Chondrocyte (in vitro differentiated cells): ENCODE measurements around the gene KMT2E. TPM values are rescaled to one million over a fixed set of nuclear protein-coding genes. Genes with fewer than 3 reads are reported as not detected.
A peak's percentile ranks its signal among the peaks of the same experiment; 100 is the strongest.

Experiments used
- DNase-seq: peaks from one replicate; pipeline ENCODE4 v3.0.0; 2021; ENCODE audit warnings: mixed read lengths, low spot score
- H3K27ac Mint-ChIP-seq: one replicate; pipeline ENCODE4 v1.8.0; 2021; ENCODE audit warnings: mild to moderate bottlenecking, moderate library complexity, mixed read lengths; ENCODE audit not compliant: unreplicated experiment
- H3K27me3 Mint-ChIP-seq: 2 replicates; pipeline ENCODE4 v1.8.0; 2021; ENCODE audit warnings: low read depth, mixed read lengths
- H3K36me3 Mint-ChIP-seq: 2 replicates; pipeline ENCODE4 v1.8.0; 2021; ENCODE audit warnings: low read depth, mixed read lengths
- H3K4me1 Mint-ChIP-seq: 2 replicates; pipeline ENCODE4 v1.8.0; 2021; ENCODE audit warnings: low read depth, mild to moderate bottlenecking, mixed read lengths
- H3K4me3 Mint-ChIP-seq: one replicate; pipeline ENCODE4 v1.8.0; 2021; ENCODE audit warnings: mild to moderate bottlenecking, moderate library complexity, mixed read lengths; ENCODE audit not compliant: unreplicated experiment
- H3K9me3 Mint-ChIP-seq: 2 replicates; pipeline ENCODE4 v1.8.0; 2021; ENCODE audit warnings: low read depth, mixed read lengths
- CTCF ChIP-seq: fragments of 200-600 bp; sonication (generic); IDR thresholded peaks from 2 replicates; pipeline ENCODE4 v1.5.0; 2021; ENCODE audit warnings: antibody characterized with exemption, mild to moderate bottlenecking, moderate library complexity
- total RNA-seq: library from RNA; stranded (reverse); gene quantifications from 3 replicates; pipeline ENCODE4 v1.2.1, GENCODE V29; 2021

Gene KMT2E
- total RNA-seq, 1 donor from 2014 or later, result 63.1 TPM

DNA sequence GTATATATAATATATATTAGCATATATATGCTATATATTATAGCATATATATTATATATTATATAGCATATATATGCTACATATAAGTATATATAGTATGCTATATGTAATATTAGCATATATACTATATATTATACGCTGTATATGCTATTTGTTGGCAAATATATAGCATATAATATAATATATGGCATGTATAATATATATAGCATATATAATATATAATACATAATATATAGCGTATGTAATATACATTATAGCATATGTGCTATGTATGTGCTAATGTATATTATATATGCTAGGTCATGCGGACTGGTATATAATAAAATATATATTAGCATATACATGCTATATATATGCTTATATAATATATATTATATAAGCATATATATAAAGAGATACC is 72.8 kb downstream of the KMT2E start:
- no peaks in the 10 kb centered on the region for H3K9me3 Mint-ChIP-seq

DNA sequence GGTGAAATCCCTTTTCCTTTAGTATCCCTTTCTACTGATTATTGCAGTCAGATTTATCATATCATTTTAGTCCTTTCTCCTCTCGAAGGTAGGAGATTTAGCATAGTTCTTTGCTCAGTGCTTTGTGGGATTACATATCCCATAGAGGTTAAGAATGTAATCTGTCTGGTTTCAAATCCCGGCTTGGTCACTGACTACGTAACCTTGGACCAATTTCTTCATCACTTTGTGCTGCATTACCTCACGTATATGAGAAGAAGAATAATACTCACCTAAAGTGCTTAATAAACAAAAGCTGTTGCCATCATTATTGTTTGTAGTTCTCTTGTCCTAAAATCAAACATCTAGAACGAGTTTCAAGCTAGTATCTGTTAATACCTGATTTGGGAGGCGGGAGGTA is 74.0 kb downstream of the KMT2E start:
- Mint-ChIP-seq H3K36me3 (peaks cover 17% of the 10 kb centered on the region), H3K27ac (no peak overlapping the region), H3K4me3 (no peak overlapping the region), H3K4me1 (peaks cover 6% of the 10 kb centered on the region), H3K9me3 (no peaks in the 10 kb centered on the region), H3K27me3 (no peaks in the 10 kb centered on the region)
- no peak for TF ChIP-seq CTCF
- DNase-seq, result no peak

More for the DNA sequence above, 72.8 kb downstream of the KMT2E start:
- peaks cover 19% of the 10 kb centered on the region for H3K36me3 Mint-ChIP-seq
- no peak for DNase-seq
- no peak for TF ChIP-seq CTCF
- no peaks in the 10 kb centered on the region for H3K27me3 Mint-ChIP-seq
- H3K4me1 Mint-ChIP-seq, result peaks cover 6% of the 10 kb centered on the region
- H3K4me3 Mint-ChIP-seq, result no peak overlapping the region
- no peak overlapping the region for H3K27ac Mint-ChIP-seq

GRCh38 chr7:105088456-105088855 is 74.5 kb downstream of the KMT2E start:
- H3K4me3 Mint-ChIP-seq, result no peak overlapping the region
- DNase-seq, result no peak
- no peaks in the 10 kb centered on the region for H3K27me3 Mint-ChIP-seq
- no peak overlapping the region for H3K27ac Mint-ChIP-seq
- H3K4me1 Mint-ChIP-seq, result peaks cover 6% of the 10 kb centered on the region
- H3K36me3 Mint-ChIP-seq, result peaks cover 15% of the 10 kb centered on the region
- no peaks in the 10 kb centered on the region for H3K9me3 Mint-ChIP-seq
- no peak for TF ChIP-seq CTCF

GRCh38 chr7:105094966-105095365 is 81.0 kb downstream of the KMT2E start:
- H3K36me3 Mint-ChIP-seq, result peaks cover 12% of the 10 kb centered on the region
- no peaks in the 10 kb centered on the region for H3K9me3 Mint-ChIP-seq
- no peak for DNase-seq
- peaks cover 28% of the 10 kb centered on the region for H3K4me1 Mint-ChIP-seq
- no peak overlapping the region for H3K4me3 Mint-ChIP-seq
- no peaks in the 10 kb centered on the region for H3K27me3 Mint-ChIP-seq
- TF ChIP-seq CTCF, result no peak
- H3K27ac Mint-ChIP-seq, result peak overlapping the region; percentile 3

DNA sequence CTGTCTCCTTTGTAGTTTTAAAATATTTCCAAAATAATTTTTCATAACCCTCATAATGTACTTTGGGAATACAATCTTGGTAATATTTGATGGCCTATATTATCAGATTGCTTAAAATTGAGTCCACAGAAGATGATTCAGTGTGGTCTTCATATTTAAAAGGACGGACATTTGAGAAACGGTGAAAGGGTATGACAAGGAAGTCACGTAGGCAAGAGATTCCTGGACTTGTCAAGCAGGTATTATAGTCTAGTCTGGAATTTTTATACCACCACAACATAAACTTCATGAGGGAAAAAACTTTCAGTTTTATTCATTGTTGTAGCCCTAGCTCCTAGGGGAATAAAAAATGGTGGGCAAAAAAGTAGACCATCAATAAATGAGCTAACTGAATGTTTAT is 82.3 kb downstream of the KMT2E start:
- peaks cover 35% of the 10 kb centered on the region for H3K4me1 Mint-ChIP-seq
- H3K27ac Mint-ChIP-seq, result no peak overlapping the region
- no peaks in the 10 kb centered on the region for H3K27me3 Mint-ChIP-seq
- no peak for TF ChIP-seq CTCF
- no peak for DNase-seq
- peaks cover 11% of the 10 kb centered on the region for H3K36me3 Mint-ChIP-seq
- no peaks in the 10 kb centered on the region for H3K9me3 Mint-ChIP-seq
- no peak overlapping the region for H3K4me3 Mint-ChIP-seq
